Posterior vena cava (tissue), 2 donors: ENCODE results near the gene ARV1. TPM values are rescaled to one million over a fixed set of nuclear protein-coding genes. Genes with fewer than 3 reads are reported as not detected.
"Not testable (repeated sequence)": the region's sequence is repeated elsewhere in the genome, so short reads cannot be mapped to it uniquely, and the experiment has no call there.

Source experiments
- DNase-seq: peaks from one replicate; pipeline ENCODE4 v3.0.0-alpha.2; 2020; ENCODE audit warnings: low spot score
- intact Hi-C, 2 donors: fragments of 100-400 bp; cut with DNase I; formaldehyde crosslinking; loops; one replicate each; pipeline versions ENCODE4 v1.14.1 to v1.14.2; 2022 to 2023
- total RNA-seq, 2 donors: library from RNA; stranded (reverse); fragmentation: NEBNext Ultra II Directional; extraction: Animal tissue kit (Norgen Biotek cat#: 25700); gene quantifications; one replicate each; pipeline ENCODE4 v1.2.1, GENCODE V29; 2021
- donor health status: DM: yes; HTN: yes; CAD: no.
- donor health status: DM: yes; HTN: yes; CAD: no.

The ARV1 gene
- total RNA-seq, 2 donors from 2014 or later = 11.7 to 13.2 TPM

GRCh38 chr1:231037585-231038517 lies 59.0 kb downstream of the ARV1 start:
- intact Hi-C loops = no loop called here
- no peak for DNase-seq

GRCh38 chr1:231039161-231040018 lies 60.5 kb downstream of the ARV1 start:
- intact Hi-C loops = no loop called here
- DNase-seq = no peak

DNA sequence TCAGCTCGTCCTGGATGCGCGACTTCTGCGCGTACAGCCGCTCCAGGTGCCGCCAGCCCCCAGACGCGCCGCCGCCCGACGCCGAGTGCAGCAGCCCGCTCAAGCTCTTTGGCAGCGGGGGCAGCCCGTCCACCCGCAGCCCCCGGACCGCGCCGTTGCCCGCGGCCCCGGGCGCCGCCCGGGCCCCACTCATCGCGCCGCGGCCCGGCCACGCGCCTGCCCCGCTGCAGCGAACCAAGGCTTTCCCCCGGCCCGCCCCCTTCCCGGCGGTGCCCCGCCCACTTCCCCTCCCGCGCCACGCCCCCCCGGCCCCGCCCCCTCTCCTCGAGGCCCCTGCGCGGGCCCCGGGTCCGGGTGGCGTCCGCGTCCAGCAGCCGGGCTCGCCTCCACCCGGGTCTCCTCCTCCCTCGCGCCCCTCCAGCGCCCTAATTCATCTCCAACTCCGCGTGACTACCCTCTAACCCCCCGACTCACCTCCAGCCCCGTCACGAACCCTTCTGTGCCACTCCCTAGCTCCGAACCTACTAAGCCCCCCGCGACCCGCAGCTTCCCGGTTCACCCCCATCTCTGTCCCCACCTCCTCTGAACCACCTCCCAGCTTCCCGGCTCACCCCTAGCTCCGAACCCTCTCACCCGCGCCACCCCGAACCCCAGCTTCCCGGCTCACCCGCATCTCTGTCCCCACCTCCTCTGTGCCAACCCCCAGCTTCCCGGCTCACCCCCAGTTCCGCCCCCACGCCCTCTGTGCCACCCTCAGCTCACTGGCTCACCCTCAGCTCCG lies 61.3 kb downstream of the ARV1 start, which contains the start of gene FAM89A:
FAM89A (minus strand) TSS at position 236 of the 781 bp plus-strand sequence; CDS start at position 193, 43 bp downstream.
- peak; percentile 89 for DNase-seq
- intact Hi-C loops = no loop called here

GRCh38 chr1:231040800-231041718 lies 62.2 kb downstream of the ARV1 start:
- no peak for DNase-seq
- intact Hi-C loops = no loop called here

DNA sequence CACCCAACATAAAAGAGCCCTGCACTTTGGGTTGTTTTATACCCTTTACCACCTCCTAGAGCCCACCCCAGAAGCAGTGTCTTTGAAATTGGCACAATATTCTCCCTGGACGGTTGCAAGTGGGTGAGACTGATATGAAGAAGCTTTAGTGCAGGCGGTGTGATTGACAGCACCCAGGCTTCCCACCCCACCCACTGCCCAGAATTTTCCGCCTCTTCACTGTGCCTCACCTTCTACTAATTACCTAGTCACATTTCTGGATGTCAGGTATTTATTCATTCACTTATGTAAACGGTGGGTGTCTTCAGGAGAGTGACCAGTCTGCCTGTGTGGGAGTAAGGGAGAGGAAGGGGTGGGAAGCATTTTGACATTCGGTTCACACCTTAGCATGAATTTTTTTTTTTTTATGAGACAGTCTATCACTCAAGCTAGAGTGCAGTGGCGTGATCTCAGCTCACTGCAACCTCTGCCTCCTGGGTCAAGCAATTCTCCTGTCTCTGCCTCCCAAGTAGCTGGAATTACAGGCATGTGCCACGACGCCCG lies 62.9 kb downstream of the ARV1 start:
- DNase-seq = no peak
- intact Hi-C loops = no loop called here

DNA sequence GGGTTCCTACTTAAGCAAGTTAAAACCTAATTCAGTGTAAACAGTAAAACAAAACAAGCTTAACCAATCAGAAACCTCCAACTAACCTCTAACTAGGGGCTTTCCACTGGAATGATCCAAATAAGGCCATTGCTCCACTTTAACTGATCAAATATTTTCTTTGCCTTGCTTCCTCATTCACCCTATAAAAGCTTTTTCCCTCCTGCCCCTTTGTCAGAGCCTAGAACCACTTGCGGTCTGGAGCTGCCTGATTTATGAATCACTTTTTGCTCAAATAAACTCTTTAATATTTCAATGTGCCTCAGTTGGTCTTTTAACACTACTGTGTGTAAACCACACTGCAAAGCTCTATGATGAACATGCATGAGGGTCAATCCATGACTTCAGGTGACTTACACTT lies 65.7 kb downstream of the ARV1 start:
- intact Hi-C loops = no loop called here
- no peak for DNase-seq

DNA sequence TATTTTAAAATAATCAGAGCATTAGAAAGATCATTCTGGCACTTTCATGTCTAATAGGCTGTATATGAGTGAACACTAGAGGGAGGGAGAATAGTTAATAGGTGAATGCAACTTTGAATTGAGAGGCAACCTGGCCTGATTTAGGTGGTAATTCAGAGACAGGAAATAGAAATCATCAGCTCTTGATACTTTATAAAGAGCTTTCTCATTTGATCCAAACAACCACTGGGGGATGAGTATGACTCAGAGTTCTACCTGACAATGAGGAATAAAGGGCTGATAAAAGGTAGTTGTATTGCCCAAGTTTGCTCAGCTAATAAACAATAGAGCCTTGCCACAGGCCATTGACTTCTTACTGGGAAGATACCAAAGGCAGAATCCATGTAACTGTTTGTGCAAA lies 66.4 kb downstream of the ARV1 start:
- intact Hi-C loops = no loop called here
- DNase-seq = no peak

DNA sequence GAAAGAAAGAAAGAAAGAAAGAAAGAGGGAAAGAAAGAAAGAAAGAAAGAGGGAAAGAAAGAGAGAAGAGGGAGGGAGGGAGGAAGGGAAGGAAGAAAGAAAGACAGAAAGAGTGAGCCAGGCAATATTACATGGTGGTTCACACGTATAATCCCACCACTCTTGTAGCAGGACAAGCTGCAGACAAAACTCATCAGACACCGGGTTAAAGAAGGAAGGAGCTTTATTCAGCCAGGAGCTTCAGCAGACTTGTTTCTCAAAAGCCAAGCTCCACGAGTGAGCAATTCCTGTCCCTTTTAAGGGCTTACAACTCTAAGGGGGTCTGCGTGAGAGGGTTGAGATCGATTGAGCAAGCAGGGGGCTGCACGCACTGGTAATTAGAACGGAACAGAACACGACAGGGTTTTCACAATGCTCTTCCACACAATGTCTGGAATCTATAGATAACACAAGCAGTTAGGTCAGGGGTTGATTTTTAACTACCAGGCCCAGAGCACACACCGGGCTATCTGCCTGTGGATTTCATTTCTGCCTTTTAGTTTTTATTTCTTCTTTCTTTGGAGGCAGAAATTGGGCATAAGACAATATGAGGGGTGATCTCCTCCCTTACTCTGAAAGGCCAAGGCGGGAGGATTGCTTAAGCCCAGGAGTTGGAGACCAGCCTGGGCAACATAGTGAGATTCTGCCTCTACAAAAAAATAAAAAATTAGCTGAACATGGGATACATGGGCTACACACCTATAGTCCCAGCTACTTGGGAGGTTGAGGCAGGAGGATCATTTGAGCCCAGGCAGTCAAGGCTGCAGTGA lies 67.2 kb downstream of the ARV1 start:
- intact Hi-C loops = not testable (repeated sequence)

DNA sequence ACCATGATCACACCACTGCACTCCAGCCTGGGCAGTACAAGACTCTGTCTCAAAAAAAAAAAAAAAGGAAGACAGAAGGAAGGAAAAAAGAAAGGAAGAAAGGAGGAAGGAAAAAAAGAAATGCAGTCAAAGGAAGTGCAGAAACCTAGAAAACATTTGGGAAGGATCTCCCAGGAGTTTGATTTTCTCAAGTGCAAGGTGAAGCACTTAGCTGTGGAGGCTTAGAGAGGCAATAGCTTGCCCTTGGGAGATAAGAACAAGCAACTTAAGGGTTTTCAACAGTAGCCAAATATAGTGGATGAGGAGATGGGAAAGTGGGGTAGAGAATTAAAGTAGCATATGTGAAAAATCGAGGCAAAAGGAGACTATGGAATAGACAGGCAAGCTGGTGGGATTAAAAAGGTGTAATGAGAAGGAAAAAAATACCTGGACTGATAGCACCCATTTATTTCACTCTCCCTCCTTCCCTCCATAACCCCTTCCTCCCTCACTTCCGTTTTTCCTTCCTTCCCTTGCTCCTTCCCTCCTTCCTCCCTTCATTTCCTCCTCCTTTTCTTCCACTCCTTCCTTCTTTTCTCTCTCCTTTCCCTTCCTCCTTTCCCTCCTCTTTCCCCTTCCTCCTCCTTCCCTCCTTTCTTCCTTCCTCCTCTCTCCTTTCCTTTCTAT lies 68.0 kb downstream of the ARV1 start:
- no peak for DNase-seq
- intact Hi-C loops = no loop called here

More for the DNA sequence above, 67.2 kb downstream of the ARV1 start:
- DNase-seq = not testable (repeated sequence)

DNA sequence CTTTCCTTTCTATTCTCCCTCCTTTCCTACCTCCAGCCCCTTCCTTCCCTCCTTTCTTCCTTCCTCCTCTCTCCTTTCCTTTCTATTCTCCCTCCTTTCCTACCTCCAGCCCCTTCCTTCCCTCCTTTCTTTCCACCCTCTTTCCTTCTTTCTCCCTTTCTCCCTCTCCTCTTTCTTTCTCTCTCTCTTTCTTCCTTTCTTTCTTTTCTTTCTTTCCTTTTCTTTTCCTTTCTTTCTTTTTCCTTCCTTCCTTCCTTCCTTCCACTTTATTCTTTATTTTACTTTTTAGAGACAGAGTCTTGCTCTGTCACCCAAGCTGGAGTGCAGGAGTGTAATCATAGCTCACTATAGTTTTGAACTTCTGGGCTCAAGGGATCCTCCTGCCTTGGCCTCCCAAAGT lies 68.6 kb downstream of the ARV1 start:
- DNase-seq, intact Hi-C loops: not testable (repeated sequence)

- DNase-seq, intact Hi-C loops: not testable (repeated sequence)
Measured at GRCh38 chr1:231048419-231048818, 69.5 kb downstream of the ARV1 start.

DNA sequence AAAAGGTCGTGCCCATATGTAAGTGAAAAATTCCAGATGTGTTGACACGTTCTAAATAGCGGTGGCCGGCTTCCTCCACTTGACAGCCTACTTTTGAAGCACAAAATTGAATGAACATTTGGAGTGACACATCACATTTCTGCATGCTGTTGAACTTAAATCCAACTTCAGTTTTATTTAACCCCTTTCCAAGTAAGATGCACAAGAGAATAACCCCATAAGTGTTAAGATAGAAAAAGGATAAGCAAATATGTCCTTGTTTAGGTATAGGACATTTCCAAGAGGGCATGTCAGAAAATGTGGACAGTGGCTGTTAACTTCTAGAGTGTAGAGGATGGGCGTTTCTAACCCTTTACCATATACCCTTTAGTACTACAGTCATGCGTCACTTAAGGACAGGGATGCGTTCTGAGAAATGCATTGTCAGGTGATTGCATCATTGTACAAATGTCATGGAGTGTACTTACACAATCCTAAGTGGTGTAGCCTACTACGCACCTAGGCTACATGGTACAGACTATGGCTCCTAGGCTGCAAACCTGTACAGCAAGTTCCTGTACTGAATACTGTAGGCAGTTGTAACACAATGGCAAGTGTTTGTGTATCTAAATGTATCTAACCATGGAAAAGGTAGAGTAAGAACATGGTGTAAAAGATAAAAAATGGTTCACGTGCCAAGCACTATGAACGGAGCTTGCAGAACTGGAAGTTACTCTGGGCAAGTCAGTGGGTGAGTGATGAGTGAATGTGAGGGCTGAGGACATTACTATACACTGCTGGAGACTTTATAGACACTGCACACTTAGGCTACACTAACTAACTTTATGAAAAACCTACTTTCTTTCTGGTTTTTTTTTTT lies 70.5 kb downstream of the ARV1 start:
- no peak for DNase-seq
- intact Hi-C loops = no loop called here
